ENCODE data around the gene RHOXF1.
"Not testable (repeated sequence)": the region's sequence is repeated elsewhere in the genome, so short reads cannot be mapped to it uniquely, and the experiment has no call there.

GRCh38 chrX:120146323-120146722 lies 30.6 kb upstream of the RHOXF1 start:
- TF ChIP-seq CTCF, POLR2A (IDR thresholded peaks at IDR 0.05): not testable (repeated sequence)
